ENCODE measurements around the gene LMO3.

DNA sequence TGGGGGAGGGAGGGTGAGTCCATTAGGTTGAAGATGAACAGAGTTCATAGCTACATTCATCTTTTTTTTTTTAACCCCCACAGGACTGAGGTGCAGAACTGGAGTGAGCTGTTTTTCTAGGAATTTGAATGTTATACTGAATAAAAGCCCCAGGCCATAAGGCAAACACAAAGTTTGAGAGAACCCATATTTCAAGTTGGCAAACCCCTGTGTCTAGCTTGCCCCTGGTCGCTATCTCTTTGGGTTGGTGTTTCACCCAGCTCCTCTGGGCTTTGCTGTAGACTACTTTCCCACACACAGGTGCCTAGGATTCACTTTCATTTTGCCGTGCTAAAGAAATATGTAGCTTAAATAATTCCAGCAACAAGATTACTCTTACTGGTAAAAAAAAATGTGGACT lies 5.2 kb upstream of the LMO3 start:
- TF ChIP-seq POLR2A (IDR thresholded peaks at IDR 0.05) = no peak
- TF ChIP-seq, protein P1, sequence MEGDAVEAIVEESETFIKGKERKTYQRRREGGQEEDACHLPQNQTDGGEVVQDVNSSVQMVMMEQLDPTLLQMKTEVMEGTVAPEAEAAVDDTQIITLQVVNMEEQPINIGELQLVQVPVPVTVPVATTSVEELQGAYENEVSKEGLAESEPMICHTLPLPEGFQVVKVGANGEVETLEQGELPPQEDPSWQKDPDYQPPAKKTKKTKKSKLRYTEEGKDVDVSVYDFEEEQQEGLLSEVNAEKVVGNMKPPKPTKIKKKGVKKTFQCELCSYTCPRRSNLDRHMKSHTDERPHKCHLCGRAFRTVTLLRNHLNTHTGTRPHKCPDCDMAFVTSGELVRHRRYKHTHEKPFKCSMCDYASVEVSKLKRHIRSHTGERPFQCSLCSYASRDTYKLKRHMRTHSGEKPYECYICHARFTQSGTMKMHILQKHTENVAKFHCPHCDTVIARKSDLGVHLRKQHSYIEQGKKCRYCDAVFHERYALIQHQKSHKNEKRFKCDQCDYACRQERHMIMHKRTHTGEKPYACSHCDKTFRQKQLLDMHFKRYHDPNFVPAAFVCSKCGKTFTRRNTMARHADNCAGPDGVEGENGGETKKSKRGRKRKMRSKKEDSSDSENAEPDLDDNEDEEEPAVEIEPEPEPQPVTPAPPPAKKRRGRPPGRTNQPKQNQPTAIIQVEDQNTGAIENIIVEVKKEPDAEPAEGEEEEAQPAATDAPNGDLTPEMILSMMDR (IDR thresholded peaks at IDR 0.05) = no peak
